Stimulated activated CD4-positive, alpha-beta T cell treated with anti-CD3 and anti-CD28 coated beads, Interleukin-15, amount 100 ng/mL, for 48 hours (primary cell): Measurements from ENCODE around the gene FNTB.

Experiments used
- DNase-seq, 2 donors: peaks; one replicate each; pipeline ENCODE4 v3.0.0-alpha.2; 2020; ENCODE audit warnings: low read depth in 2 of 2

Gene FNTB

GRCh38 chr14:64979336-64980074 lies 7.2 kb upstream of the FNTB start:
- DNase-seq: no peak

DNA sequence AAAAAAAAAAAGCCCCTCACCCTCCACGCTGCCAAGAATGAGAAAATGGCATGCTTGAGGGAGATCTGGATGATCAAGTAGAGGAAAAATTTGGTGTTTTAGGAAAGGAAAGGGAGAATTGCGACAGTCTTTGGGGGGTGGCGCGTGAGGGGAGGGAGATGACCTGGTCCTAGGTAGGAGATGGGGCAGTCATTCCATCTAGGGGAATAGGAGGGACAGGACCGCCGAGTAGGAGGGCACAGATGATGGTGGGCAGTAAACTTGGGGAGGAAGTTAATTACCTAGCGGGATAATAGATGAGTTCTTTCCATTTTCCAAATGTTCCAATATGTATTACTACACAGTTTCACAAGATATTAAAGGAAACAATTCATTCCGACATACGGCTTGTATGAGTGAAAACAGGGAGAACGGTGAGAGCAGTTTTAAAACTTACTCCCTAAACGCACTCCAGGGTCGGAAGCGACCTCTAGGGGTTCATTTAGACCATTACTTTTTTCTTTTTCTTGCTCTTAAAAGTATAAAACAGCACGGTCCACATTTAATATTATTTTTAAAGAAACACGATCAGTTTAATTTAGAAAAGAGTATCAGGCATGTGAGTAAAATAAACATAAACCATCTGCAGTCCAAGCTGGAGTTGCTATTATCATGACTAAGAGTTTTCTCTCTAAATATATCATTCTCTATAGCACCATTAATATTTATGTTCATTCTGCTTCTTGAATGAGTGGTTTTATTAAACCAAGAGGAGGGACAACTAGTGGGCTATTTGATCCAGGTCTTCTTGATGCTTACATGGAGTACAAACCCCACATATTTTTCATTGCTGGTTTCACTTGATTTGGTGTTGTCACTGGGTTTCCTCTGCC lies 3.0 kb upstream of the FNTB start:
- no peak for DNase-seq

DNA sequence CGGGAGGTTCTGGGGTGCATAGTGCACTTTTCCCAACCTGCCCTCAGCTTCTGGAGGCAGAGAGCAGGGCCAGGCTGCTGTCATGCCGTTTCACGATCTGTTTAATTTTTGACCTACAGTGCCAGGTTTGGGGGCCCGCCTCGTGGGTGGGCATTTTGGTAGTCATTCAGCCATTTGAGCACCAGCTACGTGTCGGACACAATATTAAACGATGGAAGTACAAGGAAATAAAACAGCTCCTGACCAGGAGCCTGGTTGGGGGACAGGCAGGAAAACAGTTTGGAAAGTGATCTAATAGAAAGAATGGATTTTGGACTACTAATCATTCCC lies 708 bp downstream of the FNTB start:
- no peak for DNase-seq

- DNase-seq: no peak
These were observed 3.6 kb downstream of the FNTB start for GRCh38 chr14:64990296-64990695.

DNA sequence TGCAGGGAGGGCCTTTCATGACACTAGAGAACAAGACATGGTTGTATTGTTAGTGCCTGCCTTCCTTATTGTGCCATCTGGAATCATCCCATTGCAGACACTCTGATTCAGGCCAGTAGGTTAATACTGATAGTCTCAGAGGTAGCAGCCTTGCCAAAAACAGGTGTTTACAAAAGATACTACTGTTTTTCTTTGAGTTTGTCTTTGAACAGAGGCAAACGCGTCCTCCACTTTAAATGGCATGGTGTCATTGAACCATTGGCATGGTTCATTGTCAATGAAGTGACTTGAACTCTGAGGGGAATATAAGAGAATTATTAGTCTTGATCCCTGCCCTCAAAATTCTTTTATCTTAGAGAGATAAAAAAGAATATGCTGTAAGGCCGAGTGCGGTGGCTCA lies 4.2 kb downstream of the FNTB start:
- DNase-seq: no peak

GRCh38 chr14:64992328-64992885 lies 5.7 kb downstream of the FNTB start:
- no peak for DNase-seq

GRCh38 chr14:64993266-64993930 lies 6.7 kb downstream of the FNTB start:
- no peak for DNase-seq

- DNase-seq: no peak
These were observed 7.8 kb downstream of the FNTB start for GRCh38 chr14:64994540-64994939.

- DNase-seq: no peak
These were observed 8.6 kb downstream of the FNTB start for GRCh38 chr14:64995291-64995690.

DNA sequence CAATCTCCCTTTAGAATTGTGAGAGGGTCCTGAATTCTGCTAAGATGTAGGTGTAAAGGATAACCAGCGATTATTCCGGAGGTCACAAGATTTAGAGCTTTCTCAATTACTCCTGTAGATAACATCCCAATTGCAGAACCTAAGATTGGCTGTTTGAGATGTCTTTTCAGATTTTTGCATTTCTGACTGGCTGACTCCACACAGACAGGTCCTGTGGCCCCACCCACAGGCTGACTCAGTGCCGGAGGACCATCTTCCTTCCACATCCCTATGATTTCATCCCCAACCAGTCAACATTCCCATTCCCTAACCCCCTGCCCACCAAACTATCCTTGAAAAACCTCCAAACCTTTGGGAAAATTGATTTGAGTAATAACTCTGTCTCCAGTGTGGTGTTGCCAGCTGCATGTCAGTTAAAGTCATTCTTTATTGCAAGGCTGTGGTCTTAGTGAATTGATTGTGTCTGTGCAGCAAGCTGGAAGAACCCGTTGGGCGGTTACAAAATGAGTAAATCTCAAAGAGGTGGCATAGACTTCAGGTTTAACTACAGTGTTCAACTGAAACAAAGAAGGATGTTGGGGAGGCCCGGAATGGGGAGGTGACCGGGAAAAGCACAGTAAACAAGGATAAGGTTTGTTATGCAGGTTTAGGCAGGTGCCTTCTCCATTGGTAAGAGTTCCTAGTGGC lies 10.6 kb downstream of the FNTB start:
- DNase-seq: no peak

DNA sequence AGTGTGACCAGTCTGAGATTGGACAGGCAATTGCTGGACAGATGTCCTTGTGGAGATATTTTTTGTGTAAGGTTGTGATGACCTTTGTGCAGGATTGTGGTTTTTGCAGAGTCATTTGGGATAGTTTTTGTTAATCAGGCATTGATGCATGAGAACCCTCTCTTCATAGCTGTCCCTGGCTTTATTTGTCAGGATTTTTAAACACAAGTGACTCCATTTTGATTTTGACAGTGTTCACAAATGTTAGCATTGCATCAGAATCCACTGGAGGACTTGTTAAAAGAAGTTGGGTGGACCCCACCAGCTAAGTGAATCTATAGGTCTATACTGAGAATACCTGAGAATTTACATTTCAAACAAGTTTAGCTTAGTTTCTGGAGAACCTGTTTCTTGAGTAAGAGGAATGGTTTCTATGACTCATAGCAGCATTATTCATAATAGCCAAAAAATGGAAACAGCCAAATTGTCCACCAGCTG lies 11.8 kb downstream of the FNTB start:
- no peak for DNase-seq

DNA sequence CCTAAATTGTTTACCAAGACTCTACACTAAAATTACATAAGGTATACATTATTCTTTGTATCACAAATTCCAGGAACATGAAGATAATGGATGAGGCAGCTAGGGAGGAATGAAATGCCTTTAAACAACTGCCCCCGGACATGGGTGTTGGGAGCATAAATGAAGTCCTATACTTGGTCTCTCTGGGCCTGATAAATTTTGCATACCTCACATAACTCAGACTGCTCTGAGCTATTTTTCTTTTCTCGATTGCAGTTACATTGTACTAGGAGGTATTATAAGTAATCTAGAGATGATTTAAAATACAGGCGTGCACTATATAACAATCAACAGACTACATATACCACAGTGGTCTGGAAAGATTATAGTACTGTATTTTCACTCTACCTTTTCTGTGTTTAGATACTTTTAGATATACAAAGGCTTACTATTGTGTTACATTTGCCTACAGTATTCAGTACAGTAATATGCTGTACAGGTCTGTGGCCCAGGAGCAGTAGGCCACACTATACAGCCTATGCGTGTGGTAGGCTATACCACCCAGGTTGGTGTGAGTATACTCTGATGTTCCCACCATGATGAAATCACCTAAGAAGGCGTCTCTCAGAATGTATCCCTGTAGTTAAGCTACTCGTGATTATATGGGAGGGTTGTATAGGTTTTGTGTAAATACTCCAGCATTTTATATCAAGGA lies 14.3 kb downstream of the FNTB start:
- no peak for DNase-seq

DNA sequence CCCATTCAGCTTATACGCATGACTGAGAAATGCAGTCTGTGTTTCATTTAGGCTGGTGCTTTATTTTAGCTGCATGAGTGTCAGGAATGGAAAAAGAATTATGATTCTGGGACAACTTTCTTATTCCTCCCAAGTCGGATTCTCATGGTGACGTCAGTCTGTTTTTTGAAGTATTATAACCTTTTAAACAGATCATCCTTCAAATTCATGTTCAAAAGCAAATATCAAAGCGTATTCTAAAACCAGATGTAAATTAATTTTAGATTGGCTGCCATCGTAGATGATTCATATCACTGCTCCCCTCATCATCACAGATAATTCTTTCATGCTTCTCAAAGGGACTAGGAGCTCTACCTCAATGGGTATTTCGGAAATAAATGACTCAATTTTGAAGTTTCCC lies 15.0 kb downstream of the FNTB start:
- no peak for DNase-seq

DNA sequence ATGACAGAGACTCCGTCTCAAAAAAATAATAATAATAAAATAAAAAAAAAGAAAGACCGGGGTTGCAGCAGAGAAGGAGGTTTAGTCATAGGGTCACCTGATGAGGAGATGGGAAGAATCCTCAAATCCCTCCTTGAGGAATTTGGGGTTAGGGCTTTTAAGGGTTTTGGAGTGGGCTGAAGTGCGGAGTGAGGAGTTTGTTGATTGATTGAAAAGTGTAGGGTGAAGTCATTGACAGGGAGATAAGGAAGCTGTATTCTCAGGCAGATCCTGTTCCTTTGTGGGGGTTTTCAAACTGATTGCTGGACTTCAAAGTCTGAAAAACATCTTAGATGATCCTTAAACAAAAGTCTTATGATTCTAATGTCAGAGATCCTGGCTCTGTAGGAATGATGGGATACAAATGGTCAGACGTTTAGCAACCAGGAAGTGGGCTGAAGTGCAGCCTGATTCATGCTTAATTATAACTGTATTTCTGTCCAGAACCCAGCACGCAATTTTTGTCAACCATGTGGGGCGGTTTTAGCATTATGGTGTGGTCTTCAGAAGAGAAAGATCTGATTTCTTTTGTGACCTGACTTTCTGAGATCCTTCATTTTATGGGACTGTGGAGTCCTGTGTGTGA lies 16.0 kb downstream of the FNTB start:
- no peak for DNase-seq

GRCh38 chr14:65003394-65003793 lies 16.7 kb downstream of the FNTB start:
- DNase-seq: no peak

GRCh38 chr14:65006261-65006721 lies 19.6 kb downstream of the FNTB start:
- DNase-seq: no peak

GRCh38 chr14:65007202-65007601 lies 20.5 kb downstream of the FNTB start:
- DNase-seq: no peak

DNA sequence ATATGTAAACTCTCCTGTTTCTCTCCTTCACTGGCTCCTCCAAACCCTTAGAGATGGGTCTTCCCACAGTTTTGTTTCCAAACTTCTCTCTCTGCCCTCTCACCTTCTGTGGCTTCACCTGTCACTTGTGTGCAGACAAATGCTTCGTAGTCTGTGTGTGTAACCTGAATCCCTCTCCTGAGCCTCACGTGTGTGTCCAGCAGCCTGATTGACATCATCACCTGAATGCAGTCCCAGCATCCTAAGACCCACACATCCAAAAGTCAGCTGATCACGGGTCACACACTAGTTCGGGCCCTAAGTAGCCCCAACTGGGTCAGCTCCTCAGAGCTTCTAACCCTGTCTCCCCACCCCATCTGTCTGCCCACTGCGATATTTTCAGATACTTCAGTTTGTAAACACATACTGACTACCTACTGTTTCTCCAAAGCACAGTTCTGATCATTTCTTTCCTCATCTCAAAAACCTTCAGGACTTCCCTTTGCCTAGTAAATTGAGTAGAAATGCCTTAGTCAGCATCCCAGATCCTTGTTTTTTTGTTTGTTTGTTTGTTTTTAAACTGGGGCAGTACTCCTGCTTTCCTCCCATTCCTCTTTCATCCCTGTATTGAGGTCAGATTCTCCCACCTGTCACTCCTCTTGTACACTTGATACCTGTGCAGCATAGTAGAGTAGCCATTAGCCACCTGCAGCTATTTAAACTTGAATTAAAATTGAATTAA lies 23.7 kb downstream of the FNTB start:
- DNase-seq: no peak

DNA sequence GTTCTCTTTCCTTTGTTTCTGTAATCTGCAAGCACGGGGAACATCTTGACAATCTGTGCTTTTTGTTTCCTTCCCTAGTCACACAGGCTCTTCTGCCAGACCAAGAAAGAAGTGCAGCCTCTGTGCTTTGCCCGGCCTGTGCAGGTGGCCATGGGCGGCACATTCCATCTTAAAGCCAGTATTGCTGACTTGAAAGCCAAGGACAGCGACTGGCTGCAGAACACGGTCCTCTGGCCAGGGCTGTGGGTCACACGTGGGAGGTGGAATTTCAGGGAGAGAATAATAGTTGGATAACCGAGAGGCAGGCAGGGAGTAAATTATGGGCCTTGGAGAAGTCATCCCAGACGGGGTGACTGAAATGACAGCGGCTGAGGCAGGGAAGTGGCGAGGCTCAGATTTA lies 24.8 kb downstream of the FNTB start:
- DNase-seq: no peak

GRCh38 chr14:65012353-65012752 lies 25.7 kb downstream of the FNTB start:
- DNase-seq: no peak
